Ammon's horn (tissue), 1 donor: Measurements from ENCODE around the gene LCLAT1.

ENCODE experiments used
- DNase-seq: peaks from one replicate; pipeline ENCODE4 v3.0.0-alpha.2; 2016; ENCODE audit warnings: low spot score

LCLAT1 gene

DNA sequence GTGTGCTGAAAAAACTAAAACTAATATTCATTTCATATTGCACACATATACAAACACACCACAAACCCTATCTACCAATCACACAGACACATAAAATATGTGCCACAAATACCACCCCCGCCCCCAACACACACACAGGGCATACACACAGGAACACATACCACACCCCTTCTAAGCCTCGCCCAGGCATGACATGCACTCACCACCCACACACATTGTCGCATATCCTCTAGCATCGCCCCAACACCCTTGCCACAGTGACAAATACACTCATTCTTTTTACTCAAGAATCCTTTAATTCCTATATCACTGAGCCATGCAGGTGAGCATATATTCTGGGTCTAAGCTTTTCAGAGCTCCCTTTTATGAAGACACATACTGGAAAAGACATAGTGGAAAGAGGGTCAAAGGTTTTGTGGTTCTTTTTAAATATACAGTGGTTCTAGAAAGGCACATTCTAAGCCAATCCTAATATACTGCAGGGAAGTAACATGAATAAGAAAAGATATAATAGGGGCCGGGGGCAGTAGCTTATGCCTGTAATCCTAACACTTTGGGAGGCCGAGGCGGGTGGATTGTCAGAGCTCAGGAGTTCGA lies 24.5 kb upstream of the LCLAT1 start:
- no peak for DNase-seq

DNA sequence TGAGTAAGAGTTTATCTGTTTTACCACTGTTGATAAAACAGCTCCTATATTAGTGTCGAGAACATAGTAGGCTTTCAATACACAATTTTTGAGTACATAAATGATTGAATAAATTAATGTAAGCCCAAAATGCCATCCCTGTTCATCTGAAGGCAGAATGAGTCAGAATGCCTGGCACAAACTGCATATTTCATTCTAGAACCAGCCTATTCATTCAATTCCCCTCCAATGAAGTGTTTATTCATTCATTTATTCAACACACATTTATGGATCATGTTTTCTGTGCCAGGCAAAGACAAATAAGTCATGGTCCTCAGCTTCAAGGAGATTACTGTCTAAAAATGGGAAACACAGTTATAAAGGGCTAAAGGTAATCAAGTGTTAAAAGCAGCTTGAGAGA lies 22.8 kb upstream of the LCLAT1 start:
- DNase-seq = no peak

DNA sequence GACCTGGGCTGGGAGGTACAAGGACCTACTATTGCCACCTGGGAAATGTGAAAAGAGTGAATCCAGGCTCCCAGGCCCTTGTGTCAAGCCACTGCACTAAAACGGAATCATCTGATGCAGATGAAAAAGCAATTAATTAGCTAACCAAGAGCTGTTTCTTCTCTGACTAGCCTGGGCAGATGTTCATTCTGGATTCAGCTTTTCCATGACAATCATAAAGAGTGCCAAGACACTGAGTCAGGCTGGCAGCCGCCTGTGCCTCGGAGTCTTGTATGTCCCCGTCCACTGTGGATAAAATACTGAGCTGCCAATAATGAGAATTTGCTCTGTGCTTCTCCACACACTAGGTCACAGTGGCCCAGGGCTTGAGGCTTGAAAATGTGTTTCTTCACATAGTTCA lies 21.7 kb upstream of the LCLAT1 start:
- DNase-seq = peak; percentile 40

DNA sequence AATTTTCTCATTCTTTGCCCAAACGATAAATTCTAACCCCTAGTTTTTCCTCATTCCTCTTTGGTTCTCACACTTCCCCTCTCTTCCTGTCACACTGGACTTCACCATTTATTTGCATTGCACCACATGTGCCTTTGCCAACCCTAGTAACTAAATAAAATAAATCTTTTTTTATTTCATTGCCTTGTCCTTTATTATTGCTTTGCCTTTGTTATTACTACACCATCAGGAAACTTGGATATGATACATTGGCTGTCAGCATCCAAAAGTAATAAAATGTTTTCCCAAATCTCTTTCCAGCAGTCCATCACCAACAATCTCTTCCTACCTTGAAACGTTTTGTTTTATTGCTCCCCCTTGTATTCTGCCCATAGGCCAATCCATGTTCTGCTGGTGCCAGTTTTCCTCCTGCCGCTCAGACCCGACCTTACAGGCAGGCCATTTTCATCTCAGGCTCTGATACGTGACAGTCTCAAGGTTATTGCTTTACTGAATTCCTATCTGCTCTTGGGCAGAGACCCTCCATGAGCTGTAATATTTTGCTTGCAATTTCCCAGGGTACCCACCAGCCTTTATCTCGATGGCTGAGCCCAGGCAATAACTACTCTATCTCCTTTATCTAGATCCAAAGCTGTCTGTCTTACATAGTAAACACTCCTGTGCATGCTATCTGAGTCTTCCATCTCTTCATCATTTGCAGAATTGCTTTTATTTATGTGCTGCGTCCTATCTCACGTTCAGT lies 19.3 kb upstream of the LCLAT1 start:
- no peak for DNase-seq

DNA sequence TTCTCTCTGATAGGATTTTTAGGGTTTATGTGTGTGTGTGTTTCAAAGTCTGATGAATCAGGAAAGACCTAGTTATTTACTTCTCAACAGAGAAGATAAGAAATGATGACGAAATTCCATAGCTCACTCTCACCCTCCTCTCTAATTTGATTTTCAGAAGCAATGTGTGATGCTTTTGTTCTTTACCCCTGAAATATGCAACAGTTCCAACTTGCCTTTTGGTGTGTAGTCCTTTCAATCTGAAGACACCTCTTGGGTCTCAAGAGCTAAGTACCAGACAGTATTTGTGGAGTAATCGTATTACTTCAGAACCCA lies 18.7 kb upstream of the LCLAT1 start:
- DNase-seq = no peak

DNA sequence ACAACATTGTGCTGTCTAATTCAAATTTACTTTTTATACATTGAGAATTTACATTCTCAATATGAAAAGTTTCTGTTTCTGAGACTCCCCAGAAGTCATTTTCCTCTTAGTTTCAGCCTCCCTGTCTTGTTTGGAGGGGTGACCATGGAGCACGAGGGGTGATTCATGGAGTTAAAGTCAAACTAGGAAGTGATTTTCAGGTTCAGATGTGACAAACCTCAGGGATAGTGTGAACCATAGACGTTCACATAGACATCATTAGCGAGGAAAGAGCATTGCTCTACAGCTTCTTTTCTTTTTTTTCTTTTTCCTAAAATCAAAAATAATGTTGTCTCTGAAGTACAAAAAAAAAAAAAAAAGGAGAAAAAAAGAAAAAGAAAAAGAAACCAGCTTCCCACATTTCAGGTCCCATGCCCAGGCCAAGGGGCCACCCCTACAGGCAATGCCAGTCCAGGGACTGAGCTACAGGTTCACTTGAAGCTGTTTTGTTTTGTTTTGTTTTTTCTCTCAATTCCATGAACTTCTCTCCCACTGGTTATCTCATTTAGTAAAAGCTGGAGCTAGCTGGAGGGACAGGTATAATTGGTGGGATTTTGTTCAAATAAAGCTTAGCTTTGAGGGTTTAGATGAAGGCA lies 18.1 kb upstream of the LCLAT1 start:
- DNase-seq = no peak

DNA sequence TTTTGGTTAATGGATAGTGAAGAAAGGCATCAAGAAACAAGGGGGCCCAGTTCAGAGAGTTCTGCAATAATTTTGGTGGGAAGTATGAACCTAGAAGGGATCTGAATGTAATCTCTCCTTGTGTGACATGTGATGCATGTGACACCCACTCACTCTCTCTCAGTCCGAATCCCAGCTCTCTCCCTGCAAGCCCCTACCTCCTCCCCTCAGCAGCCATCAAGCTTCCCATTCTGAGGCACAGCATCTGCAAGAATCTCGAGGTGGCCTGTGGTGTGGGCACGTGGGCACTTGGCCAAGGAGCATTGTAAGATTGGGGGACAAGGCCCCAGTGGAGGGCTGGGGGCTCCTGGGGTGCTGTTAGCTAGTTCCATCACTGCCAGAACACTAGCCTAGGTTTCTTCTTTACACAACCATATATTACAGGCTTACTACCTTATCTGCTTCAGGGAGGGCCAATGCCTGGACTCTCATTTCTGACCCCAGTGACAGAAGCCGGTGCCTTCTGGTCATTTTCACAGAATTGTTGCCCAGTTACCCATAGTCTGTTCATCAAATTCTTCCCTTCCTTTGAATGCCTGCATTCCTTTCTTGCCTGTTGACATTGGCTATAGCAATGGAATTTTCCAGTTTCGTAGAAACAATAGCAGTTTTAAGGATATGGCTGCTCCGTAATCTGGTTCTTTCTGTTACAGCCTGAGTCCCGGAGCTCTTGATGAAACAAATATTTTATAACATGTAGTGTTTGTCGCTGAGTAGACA lies 13.3 kb upstream of the LCLAT1 start:
- no peak for DNase-seq

DNA sequence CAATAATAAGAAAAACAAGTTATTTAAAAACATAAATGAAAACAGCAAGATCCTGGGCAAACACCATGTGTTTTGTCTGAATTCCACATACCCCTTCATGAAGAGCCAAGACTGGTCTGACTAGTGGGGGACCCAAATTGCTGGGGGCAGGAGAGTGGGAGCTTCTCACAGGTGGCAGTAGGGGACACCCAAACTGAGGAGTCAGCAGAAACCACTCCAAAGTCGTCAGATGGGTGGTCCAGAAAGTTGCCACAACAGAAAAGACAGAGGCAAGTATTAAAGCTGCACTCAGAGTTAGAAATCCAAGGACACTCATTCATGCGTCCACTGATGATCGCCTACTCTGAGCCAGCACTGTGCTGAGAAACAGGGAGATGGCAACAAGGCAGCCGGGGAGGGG lies 12.3 kb upstream of the LCLAT1 start:
- no peak for DNase-seq

DNA sequence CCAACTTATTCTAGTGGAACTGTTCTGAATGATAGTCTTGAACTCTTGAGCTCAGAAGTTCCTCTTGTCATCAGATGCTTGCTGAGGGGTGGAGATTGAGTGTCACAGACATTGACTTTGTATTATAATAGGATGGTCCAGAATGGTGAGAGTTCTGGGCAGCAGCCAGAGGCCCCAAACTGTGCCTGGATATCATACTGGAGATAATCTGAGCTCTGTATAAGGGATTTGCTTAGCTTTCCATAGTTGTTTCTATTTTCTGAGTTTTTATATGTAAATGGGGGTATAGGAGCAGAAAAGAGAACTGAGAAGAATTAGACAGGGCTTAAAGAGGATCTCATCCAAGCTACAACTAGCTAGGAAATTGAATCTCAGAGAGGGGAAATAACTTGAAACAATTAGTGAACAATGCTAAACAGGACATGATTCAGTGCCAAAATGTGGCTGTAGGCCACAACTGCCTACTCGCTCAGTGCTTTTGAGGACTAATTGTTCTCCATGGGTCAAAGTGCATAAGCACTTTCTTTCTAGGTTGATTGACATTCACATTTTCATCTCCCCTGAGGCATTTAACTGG lies 10.1 kb upstream of the LCLAT1 start:
- DNase-seq = no peak

DNA sequence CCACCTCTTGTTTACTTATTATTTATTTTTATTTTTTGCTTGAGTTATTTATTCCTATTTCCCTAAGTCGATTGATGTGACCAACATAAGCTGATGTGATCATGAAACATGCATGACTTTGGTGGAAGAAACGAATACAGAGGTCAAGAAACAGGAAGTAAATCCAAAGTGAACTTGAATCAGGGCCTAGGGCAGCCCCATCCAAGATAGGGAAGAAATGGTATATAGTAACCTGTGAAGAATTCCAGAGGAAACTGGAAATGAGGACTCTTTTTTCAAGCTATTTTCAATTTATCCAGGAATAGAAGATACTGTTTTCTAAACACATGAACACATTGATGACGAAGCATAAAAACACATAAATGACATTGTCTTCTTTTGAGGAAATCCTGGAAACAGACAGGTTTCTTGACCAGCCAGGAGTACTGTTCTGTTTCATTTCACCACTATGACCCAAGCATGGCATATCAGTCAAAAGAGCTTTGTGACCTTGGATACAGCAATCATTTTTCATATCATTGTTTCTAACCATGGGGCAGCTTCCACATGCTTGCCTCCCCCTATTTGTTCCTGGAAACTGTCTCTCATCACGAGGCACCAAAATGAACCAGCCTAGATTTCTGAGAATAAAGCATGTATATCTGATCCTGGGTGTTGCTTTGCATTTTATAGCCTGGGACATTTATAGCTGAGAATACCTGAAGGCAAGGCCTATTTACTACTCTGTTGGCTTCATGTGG lies 9.1 kb upstream of the LCLAT1 start:
- no peak for DNase-seq

DNA sequence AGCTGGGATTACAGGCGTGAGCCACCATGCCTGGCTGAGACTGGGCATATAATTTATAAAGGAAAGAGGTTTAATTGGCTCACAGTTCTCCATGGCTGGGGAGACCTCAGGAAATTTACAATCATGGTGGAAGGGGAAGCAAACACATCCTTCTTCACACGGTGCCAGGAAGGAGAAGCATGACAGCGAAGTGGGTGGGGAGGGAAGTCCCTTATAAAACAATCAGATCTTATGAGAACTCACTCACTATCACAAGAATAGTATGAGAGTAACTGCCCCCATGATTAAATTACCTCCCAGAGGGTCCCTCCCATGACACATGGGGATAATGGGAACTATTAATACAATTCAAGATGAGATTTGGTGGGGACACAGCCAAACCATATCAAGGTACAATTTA lies 7.8 kb upstream of the LCLAT1 start:
- DNase-seq = no peak

DNA sequence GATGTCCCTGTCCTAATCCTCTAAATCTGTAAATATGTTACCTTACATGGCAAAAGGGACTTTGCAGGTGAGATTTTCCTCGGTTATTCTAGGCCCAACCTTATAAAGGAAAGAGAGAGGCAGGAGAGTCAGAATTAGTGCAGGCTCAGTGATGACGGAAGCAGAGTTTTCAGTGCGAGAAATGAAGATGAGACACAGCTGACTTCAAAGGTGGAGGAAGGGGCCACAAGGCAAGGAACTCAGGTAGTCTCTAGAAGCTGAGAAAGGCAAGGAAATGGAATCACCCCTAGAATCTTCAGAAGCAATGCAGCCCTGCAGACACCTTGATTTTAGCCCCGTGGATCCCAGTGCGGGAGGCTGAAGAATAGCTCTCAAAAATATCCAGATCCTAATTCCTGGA lies 7.2 kb upstream of the LCLAT1 start:
- no peak for DNase-seq

DNA sequence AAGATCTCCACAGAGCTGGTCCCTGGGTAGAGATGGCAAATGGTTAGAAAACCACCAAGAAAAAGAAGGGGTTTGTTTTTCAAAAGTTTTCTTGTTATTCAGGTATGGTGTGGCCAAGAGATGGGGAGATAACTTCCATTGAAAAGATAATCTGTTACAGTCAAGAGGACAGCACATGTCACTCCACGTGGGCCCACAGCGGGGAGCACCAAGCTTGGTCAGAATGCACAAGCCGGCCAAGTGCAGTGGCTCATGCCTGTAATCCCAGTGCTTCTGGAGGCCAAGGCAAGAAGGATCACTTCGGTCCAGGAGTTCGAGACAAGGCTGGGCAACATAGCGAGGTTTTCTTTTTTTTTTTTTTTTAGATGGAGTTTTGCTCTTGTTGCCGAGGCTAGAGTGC lies 6.0 kb upstream of the LCLAT1 start:
- no peak for DNase-seq

DNA sequence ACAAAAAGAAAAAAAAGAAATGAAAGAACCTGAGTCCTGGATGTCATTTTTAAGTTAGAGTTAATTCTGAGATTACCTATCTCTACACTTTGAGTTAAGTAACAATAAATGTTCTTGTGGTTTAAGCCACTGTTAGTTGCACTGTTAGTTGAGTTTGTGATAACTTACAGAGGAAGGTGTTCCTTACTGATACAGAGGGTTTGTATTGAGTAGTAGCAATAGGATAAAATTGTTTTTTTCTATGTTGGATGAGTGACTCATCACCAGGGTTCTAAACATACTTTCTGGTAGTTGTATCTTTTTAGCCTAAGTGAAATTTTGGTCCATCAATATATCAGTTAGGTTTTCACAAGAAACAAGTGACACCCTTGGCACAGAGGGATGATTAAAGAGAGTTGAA lies 4.0 kb upstream of the LCLAT1 start:
- DNase-seq = no peak

DNA sequence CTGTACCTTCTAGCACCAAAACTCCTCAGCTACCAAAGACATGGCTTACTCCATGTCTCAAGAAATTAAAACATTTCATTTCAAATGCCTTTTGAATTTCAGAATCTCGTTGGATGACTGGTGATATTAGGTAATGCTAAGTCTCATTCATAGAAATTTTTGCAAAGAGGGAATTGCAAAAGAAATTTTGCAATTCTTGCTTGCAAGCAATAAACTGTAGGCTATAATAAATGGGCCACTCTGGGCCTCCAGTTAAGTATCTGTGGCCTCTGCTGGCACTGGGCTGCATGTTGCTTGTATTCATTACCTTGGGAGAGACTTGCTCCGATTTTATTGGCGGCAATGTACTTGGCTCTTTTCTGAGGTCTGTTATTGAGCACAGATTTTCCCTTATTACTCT lies 2.8 kb upstream of the LCLAT1 start:
- no peak for DNase-seq

DNA sequence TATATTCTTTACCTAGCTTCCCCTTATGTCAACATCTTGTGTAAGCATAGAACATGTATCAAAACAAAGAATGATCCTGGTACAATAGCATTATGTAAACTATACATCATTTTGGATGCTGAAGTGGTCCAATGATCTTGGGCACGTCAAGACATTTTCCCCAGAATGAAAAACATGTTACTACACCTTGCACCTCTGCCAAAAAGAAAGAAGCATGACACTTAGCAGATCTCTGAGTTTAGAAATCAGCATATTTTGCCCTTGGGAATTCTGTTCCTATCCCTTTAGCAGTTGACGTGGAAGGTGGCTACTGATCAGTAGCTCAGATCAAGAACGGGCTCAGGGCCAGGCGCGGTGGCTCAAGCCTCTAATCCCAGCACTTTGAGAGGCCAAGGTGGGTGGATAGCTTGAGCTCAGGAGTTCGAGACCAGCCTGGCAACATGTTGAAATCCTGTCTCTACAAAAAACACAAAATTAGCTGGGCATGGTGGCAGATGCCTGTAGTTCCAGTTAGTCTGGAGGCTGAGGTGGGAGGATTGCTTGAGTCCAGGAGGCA lies 1.7 kb upstream of the LCLAT1 start:
- DNase-seq = no peak

DNA sequence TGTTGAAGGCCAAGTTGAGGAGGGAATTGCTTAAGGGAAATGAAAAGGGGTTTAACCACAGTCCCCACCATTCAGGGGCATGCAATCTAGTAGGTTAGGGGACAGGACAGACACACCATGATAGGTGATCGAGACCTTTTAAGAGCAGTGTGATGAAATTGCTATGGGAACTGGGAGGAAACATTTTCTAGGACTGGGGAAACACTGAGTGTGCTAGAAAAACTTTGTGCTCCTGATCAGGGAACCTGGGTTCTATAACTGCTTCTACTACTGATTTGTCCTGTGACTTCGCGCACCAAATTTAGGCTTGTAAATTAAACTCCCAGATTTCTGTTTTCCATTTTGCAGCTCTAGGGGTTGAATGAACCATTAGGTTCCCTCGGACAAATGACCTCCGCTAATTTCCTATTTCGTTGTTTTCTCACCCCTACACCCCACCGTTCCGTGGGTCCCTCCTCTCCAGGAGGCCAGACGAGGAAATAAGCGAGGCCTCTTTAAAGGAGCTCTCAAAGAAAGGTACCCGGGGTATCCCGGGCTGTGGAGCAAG lies 371 bp upstream of the LCLAT1 start:
- DNase-seq = no peak

DNA sequence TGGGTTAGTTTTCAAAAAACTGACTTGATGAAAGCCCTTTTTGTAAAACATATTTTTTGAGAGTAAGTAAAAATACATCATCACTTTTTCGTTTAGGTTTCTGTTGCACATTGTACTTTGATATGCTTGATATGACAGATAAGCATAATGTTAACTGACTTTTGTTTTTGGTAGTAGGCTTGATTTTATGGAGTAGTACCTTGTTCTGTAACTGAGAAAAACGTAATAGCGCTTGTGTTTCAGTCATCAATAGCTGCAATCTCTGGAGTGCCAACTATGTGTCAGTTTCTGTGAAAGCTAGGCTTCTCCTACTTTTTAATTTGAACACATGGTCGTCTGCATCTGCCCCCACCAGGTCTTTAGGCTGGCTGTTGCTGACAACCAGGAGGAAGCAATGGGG lies 1.3 kb downstream of the LCLAT1 start:
- no peak for DNase-seq

DNA sequence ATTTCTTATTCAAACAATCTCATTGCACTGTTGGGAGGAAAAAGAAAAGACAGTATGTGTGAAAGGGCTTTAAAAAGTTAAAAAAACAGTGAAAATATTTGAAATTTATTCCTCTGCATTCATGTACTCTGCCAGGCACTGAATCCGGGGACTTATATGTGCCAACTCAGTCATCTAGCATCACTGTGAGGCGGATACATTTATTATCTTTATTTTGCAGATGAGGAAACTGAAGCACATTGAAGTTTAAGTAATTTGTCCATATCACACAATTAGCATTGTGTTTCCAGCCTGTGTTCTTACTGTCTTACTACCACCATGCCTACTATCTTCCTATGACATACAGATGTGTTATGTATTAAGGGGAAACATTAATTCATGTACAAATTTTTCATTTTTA lies 1.8 kb downstream of the LCLAT1 start:
- DNase-seq = no peak

DNA sequence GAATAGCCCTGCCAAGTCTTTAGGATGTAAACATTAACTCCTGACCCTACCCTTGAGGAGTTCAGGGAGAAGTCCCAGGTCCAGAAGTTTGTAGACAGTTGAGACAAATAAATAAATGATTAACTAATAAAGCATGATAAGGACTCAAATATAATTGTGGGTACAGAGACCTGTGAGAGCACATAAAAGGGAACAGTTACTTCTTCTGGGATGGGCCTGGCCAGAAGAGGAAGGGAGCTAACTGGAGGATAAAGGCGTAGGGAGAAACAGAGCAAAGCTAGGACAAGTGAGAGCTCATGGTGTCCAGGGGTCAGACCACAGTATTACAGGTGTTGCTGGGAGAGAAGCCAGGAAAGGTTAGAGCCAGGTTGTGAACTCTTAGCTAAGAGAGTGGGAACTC lies 3.0 kb downstream of the LCLAT1 start:
- no peak for DNase-seq

DNA sequence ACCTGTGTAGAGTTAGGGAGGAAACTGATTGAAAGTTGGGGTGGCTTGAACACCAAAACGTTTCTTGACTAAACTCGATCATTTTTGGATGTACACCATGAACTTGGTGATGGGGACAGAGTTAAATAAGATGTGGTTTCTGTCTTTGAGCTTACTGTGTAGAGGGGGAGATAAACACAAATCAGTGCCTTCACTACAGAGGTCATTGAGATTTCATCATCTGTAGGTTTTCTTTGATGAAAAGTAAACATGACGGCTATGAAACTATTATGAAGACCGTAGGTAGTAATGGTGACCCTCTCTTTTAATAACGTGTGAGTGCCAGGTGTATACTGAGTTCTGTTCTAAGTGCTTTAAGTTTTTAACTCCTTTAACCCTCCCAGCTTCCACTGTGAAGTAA lies 6.5 kb downstream of the LCLAT1 start:
- DNase-seq = no peak
